Trophoblast cell (in vitro differentiated cells and primary cell): Measurements from ENCODE around the gene SYNGR3.

Experiments used
- DNase-seq, 2 donors: peaks; one replicate each; pipeline ENCODE4 v3.0.0-alpha.2; 2016
- H2AFZ ChIP-seq: 2 replicates; pipeline ENCODE4 v1.6.1; 2013; ENCODE audit warnings: low read length, moderate library complexity, mild to moderate bottlenecking; ENCODE audit not compliant: insufficient read depth, poor library complexity
- H2AK5ac ChIP-seq: 2 replicates; pipeline ENCODE4 v1.6.1; 2013; ENCODE audit warnings: mild to moderate bottlenecking, low read length
- H2BK120ac ChIP-seq: 2 replicates; pipeline ENCODE4 v1.6.1; 2013; ENCODE audit warnings: low read length, mild to moderate bottlenecking, moderate library complexity; ENCODE audit not compliant: insufficient read depth, poor library complexity
- H2BK12ac ChIP-seq: 2 replicates; pipeline ENCODE4 v1.6.1; 2013; ENCODE audit warnings: mild to moderate bottlenecking, low read length, moderate library complexity
- H2BK5ac ChIP-seq: 2 replicates; pipeline ENCODE4 v1.6.1; 2013; ENCODE audit warnings: low read length, low read depth, moderate library complexity, mild to moderate bottlenecking; ENCODE audit not compliant: poor library complexity
- H3K14ac ChIP-seq: 2 replicates; pipeline ENCODE4 v1.6.1; 2013; ENCODE audit warnings: mild to moderate bottlenecking, low read length
- H3K18ac ChIP-seq: 2 replicates; pipeline ENCODE4 v1.6.1; 2013; ENCODE audit warnings: mild to moderate bottlenecking, low read length
- H3K23ac ChIP-seq: 2 replicates; pipeline ENCODE4 v1.6.1; 2013; ENCODE audit warnings: low read length
- H3K27ac ChIP-seq: 2 replicates; pipeline ENCODE4 v1.5.1; 2013; ENCODE audit warnings: low read depth, mild to moderate bottlenecking, inconsistent platforms, low read length, moderate library complexity
- H3K27me3 ChIP-seq: 2 replicates; pipeline ENCODE4 v1.6.1; 2013; ENCODE audit warnings: inconsistent platforms, mild to moderate bottlenecking, low read length, moderate library complexity; ENCODE audit not compliant: insufficient read depth
- H3K36me3 ChIP-seq, 2 experiments: 1 replicate in 1 of 2; 2 replicates in 1 of 2; pipeline ENCODE4 v1.6.1; 2013; ENCODE audit warnings: low read length in 2 of 2, mild to moderate bottlenecking in 2 of 2, moderate library complexity in 1 of 2; ENCODE audit not compliant: insufficient read depth in 2 of 2, control insufficient read depth in 1 of 2
- H3K4ac ChIP-seq: 2 replicates; pipeline ENCODE4 v1.6.1; 2013; ENCODE audit warnings: low read depth, mild to moderate bottlenecking, low read length, moderate library complexity
- H3K4me1 ChIP-seq, 2 experiments: 1 replicate in 1 of 2; 2 replicates in 1 of 2; pipeline ENCODE4 v1.6.1; 2013; ENCODE audit warnings: low read length in 2 of 2, mild to moderate bottlenecking in 2 of 2, moderate library complexity in 1 of 2; ENCODE audit not compliant: insufficient read depth in 2 of 2, control insufficient read depth in 1 of 2
- H3K4me2 ChIP-seq: 2 replicates; pipeline ENCODE4 v1.6.1; 2013; ENCODE audit warnings: inconsistent platforms, mild to moderate bottlenecking, low read length, moderate library complexity
- H3K4me3 ChIP-seq: 2 replicates; pipeline ENCODE4 v1.5.1; 2013; ENCODE audit warnings: mild to moderate bottlenecking, low read depth, low read length, inconsistent platforms
- H3K79me1 ChIP-seq: one replicate; pipeline ENCODE4 v1.6.1; 2013; ENCODE audit warnings: low read length
- H3K79me2 ChIP-seq: 2 replicates; pipeline ENCODE4 v1.6.1; 2013; ENCODE audit warnings: low read length, mild to moderate bottlenecking; ENCODE audit not compliant: control insufficient read depth, insufficient read depth, poor library complexity
- H3K9ac ChIP-seq: 2 replicates; pipeline ENCODE4 v1.6.1; 2013; ENCODE audit warnings: mild to moderate bottlenecking, low read length
- H3K9me3 ChIP-seq: 2 replicates; pipeline ENCODE4 v1.6.1; 2013; ENCODE audit warnings: low read depth, mild to moderate bottlenecking, control low read depth, inconsistent platforms, low read length; ENCODE audit not compliant: insufficient read depth
- H4K12ac ChIP-seq: 2 replicates; pipeline ENCODE4 v1.6.1; 2013; ENCODE audit warnings: low read depth, mild to moderate bottlenecking, low read length, moderate library complexity
- H4K8ac ChIP-seq: 2 replicates; pipeline ENCODE4 v1.6.1; 2013; ENCODE audit warnings: low read depth, mild to moderate bottlenecking, low read length, moderate library complexity
- H4K91ac ChIP-seq: one replicate; pipeline ENCODE4 v1.6.1; 2013; ENCODE audit warnings: low read depth, mild to moderate bottlenecking, low read length, moderate library complexity
- WGBS: extraction: QIAGEN DNeasy Blood & Tissue Kit; methylation state at CpG from one replicate; pipeline ENCODE4 v1.1.7; 2013; ENCODE audit warnings: missing lambda C conversion rate; ENCODE audit not compliant: insufficient read length, insufficient coverage; ENCODE audit errors: extremely low coverage; 5-methylcytosine and 5-hydroxymethylcytosine counted together

SYNGR3 gene

DNA sequence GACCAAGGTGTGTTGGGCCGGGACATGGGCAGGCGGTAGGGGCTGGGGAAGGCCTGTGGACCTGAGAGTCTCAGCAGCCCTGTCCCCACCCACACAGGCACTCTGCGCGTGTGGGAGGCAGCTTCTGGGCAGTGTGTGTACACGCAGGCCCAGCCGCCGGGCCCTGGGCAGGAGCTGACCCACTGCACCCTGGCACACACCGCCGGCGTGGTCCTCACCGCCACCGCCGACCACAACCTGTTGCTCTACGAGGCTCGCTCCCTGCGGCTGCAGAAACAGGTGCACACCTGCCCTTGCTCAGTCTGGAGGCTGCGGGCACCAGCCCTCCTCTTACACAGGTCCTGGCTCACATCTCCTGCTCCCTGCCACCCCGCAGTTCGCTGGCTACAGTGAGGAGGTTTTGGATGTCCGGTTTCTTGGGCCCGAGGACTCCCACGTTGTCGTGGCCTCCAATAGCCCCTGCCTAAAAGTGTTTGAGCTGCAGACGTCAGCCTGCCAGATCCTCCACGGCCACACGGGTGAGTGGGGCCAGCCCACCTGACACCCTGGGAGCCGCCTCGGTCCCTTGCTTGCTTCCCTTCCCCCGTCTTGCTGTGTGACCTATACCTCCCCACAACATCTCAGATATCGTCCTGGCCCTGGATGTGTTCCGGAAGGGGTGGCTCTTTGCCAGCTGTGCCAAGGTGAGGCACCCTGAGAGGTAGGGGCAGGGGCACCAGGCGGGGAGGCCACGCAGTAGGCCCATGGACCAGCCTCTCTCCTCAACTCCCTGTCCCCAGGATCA lies 14.1 kb upstream of the SYNGR3 start:
- Histone ChIP-seq H3K9me3 (peaks cover 6% of the 10 kb centered on the region), H2BK120ac (no peak overlapping the region), H3K4me2 (no peak overlapping the region), H2BK5ac (no peak overlapping the region), H3K27me3 (peaks cover 15% of the 10 kb centered on the region), H3K14ac (no peak overlapping the region), H3K9ac (no peak overlapping the region), H3K79me1 (peaks cover 10% of the 10 kb centered on the region), H3K79me2 (peaks cover 11% of the 10 kb centered on the region), H3K4ac (no peak overlapping the region), H2BK12ac (no peak overlapping the region), H4K91ac (no peak overlapping the region), H3K36me3 (peaks cover 44 to 46% of the 10 kb centered on the region in 2 experiments), H3K27ac (no peak overlapping the region), H3K4me3 (no peak overlapping the region), H3K18ac (no peak overlapping the region), H2AFZ (no peak overlapping the region), H3K4me1 (peaks cover 20 to 24% of the 10 kb centered on the region in 2 experiments), H2AK5ac (no peak overlapping the region), H4K12ac (no peak overlapping the region), H4K8ac (no peak overlapping the region), H3K23ac (no peak overlapping the region)
- no peak for DNase-seq
- no CpG with 5 or more reads among the region's 33 CpGs for WGBS

GRCh38 chr16:1976216-1976520 lies 13.6 kb upstream of the SYNGR3 start:
- Histone ChIP-seq H4K8ac (no peak overlapping the region), H3K36me3 (peaks cover 44 to 46% of the 10 kb centered on the region in 2 experiments), H3K79me1 (peaks cover 10% of the 10 kb centered on the region), H2BK5ac (no peak overlapping the region), H4K12ac (no peak overlapping the region), H2BK120ac (no peak overlapping the region), H3K9me3 (peaks cover 8% of the 10 kb centered on the region), H4K91ac (no peak overlapping the region), H3K27me3 (peaks cover 21% of the 10 kb centered on the region), H3K18ac (no peak overlapping the region), H3K14ac (no peak overlapping the region), H3K79me2 (peaks cover 11% of the 10 kb centered on the region), H3K4ac (no peak overlapping the region), H3K27ac (no peak overlapping the region), H2AFZ (no peak overlapping the region), H3K4me3 (no peak overlapping the region), H2AK5ac (no peak overlapping the region), H3K23ac (no peak overlapping the region), H3K4me1 (peaks cover 18 to 21% of the 10 kb centered on the region in 2 experiments), H3K4me2 (no peak overlapping the region), H2BK12ac (no peak overlapping the region), H3K9ac (no peak overlapping the region)
- no peak for DNase-seq
- no CpG with 5 or more reads among the region's 8 CpGs for WGBS

GRCh38 chr16:1976951-1977874 lies 12.6 kb upstream of the SYNGR3 start:
- no peak overlapping the region for H3K4me3 ChIP-seq
- H3K23ac ChIP-seq = no peak overlapping the region
- H2BK5ac ChIP-seq = no peak overlapping the region
- no peak overlapping the region for H4K91ac ChIP-seq
- peaks cover 16 to 19% of the 10 kb centered on the region in 2 experiments for H3K4me1 ChIP-seq
- peaks cover 8% of the 10 kb centered on the region for H3K9me3 ChIP-seq
- H4K12ac ChIP-seq = no peak overlapping the region
- peaks cover 44 to 46% of the 10 kb centered on the region in 2 experiments for H3K36me3 ChIP-seq
- peaks cover 31% of the 10 kb centered on the region for H3K27me3 ChIP-seq
- peaks cover 6% of the 10 kb centered on the region for H3K79me2 ChIP-seq
- no peak overlapping the region for H3K18ac ChIP-seq
- H3K79me1 ChIP-seq = peaks cover 4% of the 10 kb centered on the region
- no peak overlapping the region for H4K8ac ChIP-seq
- no peak overlapping the region for H2AFZ ChIP-seq
- no peak for DNase-seq
- H3K4me2 ChIP-seq = no peak overlapping the region
- no peak overlapping the region for H3K14ac ChIP-seq
- H2BK12ac ChIP-seq = no peak overlapping the region
- no peak overlapping the region for H3K4ac ChIP-seq
- H2BK120ac ChIP-seq = no peak overlapping the region
- no CpG with 5 or more reads among the region's 33 CpGs for WGBS
- H3K27ac ChIP-seq = no peak overlapping the region
- H2AK5ac ChIP-seq = no peak overlapping the region
- H3K9ac ChIP-seq = no peak overlapping the region

DNA sequence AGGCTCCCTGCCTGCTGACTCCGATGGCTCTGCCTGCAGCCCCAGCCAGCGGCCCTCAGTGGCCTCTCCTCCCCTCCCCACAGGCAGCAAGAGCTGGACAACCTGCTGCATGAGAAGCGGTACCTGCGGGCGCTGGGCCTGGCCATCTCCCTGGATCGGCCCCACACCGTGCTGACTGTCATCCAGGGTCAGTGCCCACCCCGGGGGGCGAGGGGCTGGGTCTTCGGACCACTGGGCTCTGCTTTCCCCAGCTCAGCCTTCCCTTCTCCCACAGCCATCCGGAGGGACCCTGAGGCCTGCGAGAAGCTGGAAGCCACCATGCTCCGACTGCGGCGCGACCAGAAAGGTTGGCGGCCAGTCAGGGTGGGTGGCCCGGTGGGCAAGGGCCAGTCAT lies 11.9 kb upstream of the SYNGR3 start:
- H3K9me3 ChIP-seq = peaks cover 8% of the 10 kb centered on the region
- WGBS = no CpG with 5 or more reads among the region's 18 CpGs

More for the DNA sequence above, 11.9 kb upstream of the SYNGR3 start:
- no peak overlapping the region for H2AFZ ChIP-seq
- no peak for DNase-seq
- H3K79me2 ChIP-seq = no peaks in the 10 kb centered on the region
- peaks cover 37% of the 10 kb centered on the region for H3K27me3 ChIP-seq
- H3K9ac ChIP-seq = no peak overlapping the region
- H4K91ac ChIP-seq = no peak overlapping the region
- no peak overlapping the region for H3K23ac ChIP-seq
- no peak overlapping the region for H3K4me2 ChIP-seq
- H3K36me3 ChIP-seq = peaks cover 44 to 46% of the 10 kb centered on the region in 2 experiments
- no peak overlapping the region for H3K4me3 ChIP-seq
- no peak overlapping the region for H3K4ac ChIP-seq
- no peak overlapping the region for H2BK120ac ChIP-seq
- H2AK5ac ChIP-seq = no peak overlapping the region
- no peak overlapping the region for H3K18ac ChIP-seq
- H3K79me1 ChIP-seq = peaks cover 3% of the 10 kb centered on the region
- H4K12ac ChIP-seq = no peak overlapping the region
- peaks cover 11 to 14% of the 10 kb centered on the region in 2 experiments for H3K4me1 ChIP-seq
- no peak overlapping the region for H4K8ac ChIP-seq
- no peak overlapping the region for H3K27ac ChIP-seq
- no peak overlapping the region for H3K14ac ChIP-seq
- no peak overlapping the region for H2BK12ac ChIP-seq
- H2BK5ac ChIP-seq = no peak overlapping the region
